H9 (cell line): Measurements from ENCODE around the gene UQCRC2. TPM values are rescaled to one million over a fixed set of nuclear protein-coding genes. Genes with fewer than 3 reads are reported as not detected.

Source experiments
- DNase-seq: peaks from one replicate; pipeline ENCODE4 v3.0.0-alpha.2; 2017
- H2AFZ ChIP-seq: one replicate; pipeline ENCODE4 v1.6.1; 2013; ENCODE audit warnings: mild to moderate bottlenecking, low read length, control low read depth, moderate library complexity
- H2AK5ac ChIP-seq: 2 replicates; pipeline ENCODE4 v1.6.1; 2013; ENCODE audit warnings: low read length, control low read depth, mixed read lengths; ENCODE audit not compliant: insufficient read length
- H2BK120ac ChIP-seq: one replicate; pipeline ENCODE4 v1.6.1; 2013; ENCODE audit warnings: low read depth, mild to moderate bottlenecking, low read length, control low read depth, inconsistent platforms; ENCODE audit not compliant: poor library complexity, severe bottlenecking
- H2BK12ac ChIP-seq: 2 replicates; pipeline ENCODE4 v1.6.1; 2013; ENCODE audit warnings: low read length, control low read depth, mixed read lengths, low read depth; ENCODE audit not compliant: insufficient read length
- H2BK15ac ChIP-seq: 2 replicates; pipeline ENCODE4 v1.6.1; 2013; ENCODE audit warnings: low read depth, low read length, control low read depth
- H2BK20ac ChIP-seq: one replicate; pipeline ENCODE4 v1.6.1; 2013; ENCODE audit warnings: low read depth, mild to moderate bottlenecking, low read length, control low read depth, inconsistent platforms; ENCODE audit not compliant: poor library complexity, severe bottlenecking
- H2BK5ac ChIP-seq: 2 replicates; pipeline ENCODE4 v1.6.1; 2013; ENCODE audit warnings: low read length, control low read depth, mixed read lengths; ENCODE audit not compliant: insufficient read length
- H3K14ac ChIP-seq: 2 replicates; pipeline ENCODE4 v1.6.1; 2013; ENCODE audit warnings: low read length, control low read depth; ENCODE audit not compliant: insufficient read depth
- H3K18ac ChIP-seq: 2 replicates; pipeline ENCODE4 v1.6.1; 2013; ENCODE audit warnings: low read depth, mild to moderate bottlenecking, mixed read lengths, low read length, control low read depth; ENCODE audit not compliant: insufficient read length
- H3K23ac ChIP-seq: 2 replicates; pipeline ENCODE4 v1.6.1; 2013; ENCODE audit warnings: low read length, control low read depth, mixed read lengths, low read depth; ENCODE audit not compliant: insufficient read length
- H3K23me2 ChIP-seq: 2 replicates; pipeline ENCODE4 v1.6.1; 2013; ENCODE audit warnings: low read depth, mild to moderate bottlenecking, mixed read lengths, low read length, control low read depth; ENCODE audit not compliant: insufficient read length, poor library complexity, severe bottlenecking
- H3K27ac ChIP-seq: 2 replicates; pipeline ENCODE4 v1.5.1; 2013; ENCODE audit warnings: low read length, control low read depth, mixed read lengths, low read depth; ENCODE audit not compliant: insufficient read length
- H3K27me3 ChIP-seq: 2 replicates; pipeline ENCODE4 v1.6.1; 2013; ENCODE audit warnings: low read length, control low read depth, inconsistent platforms; ENCODE audit not compliant: insufficient read depth
- H3K4ac ChIP-seq: 2 replicates; pipeline ENCODE4 v1.6.1; 2013; ENCODE audit warnings: low read depth, mild to moderate bottlenecking, control low read depth, inconsistent platforms, low read length, moderate library complexity
- H3K4me1 ChIP-seq: 2 replicates; pipeline ENCODE4 v1.6.1; 2013; ENCODE audit warnings: low read length, control low read depth, inconsistent platforms; ENCODE audit not compliant: insufficient read depth
- H3K4me2 ChIP-seq: 2 replicates; pipeline ENCODE4 v1.6.1; 2013; ENCODE audit warnings: low read length, control low read depth, mixed read lengths; ENCODE audit not compliant: insufficient read length, insufficient read depth
- H3K56ac ChIP-seq: 2 replicates; pipeline ENCODE4 v1.6.1; 2013; ENCODE audit warnings: low read depth, mild to moderate bottlenecking, mixed read lengths, low read length, control low read depth; ENCODE audit not compliant: insufficient read length
- H3K79me1 ChIP-seq: 2 replicates; pipeline ENCODE4 v1.6.1; 2013; ENCODE audit warnings: low read depth, mild to moderate bottlenecking, moderate library complexity, low read length, control low read depth, inconsistent platforms; ENCODE audit not compliant: insufficient read depth, poor library complexity, severe bottlenecking
- H3K79me2 ChIP-seq: 2 replicates; pipeline ENCODE4 v1.6.1; 2013; ENCODE audit warnings: low read length, control low read depth, inconsistent platforms; ENCODE audit not compliant: insufficient read depth
- H3K9ac ChIP-seq: 2 replicates; pipeline ENCODE4 v1.6.1; 2013; ENCODE audit warnings: low read length, control low read depth, mixed read lengths; ENCODE audit not compliant: insufficient read length; ENCODE audit errors: extremely low read depth
- H3K9me3 ChIP-seq: one replicate; pipeline ENCODE4 v1.6.1; 2013; ENCODE audit warnings: low read depth, low read length, inconsistent platforms; ENCODE audit not compliant: control insufficient read depth
- H3T11ph ChIP-seq: one replicate; pipeline ENCODE4 v1.6.1; 2013; ENCODE audit warnings: mild to moderate bottlenecking, low read length, control low read depth, inconsistent platforms
- H4K20me1 ChIP-seq: one replicate; pipeline ENCODE4 v1.6.1; 2013; ENCODE audit not compliant: control insufficient read depth, insufficient read length, insufficient read depth
- H4K5ac ChIP-seq: 2 replicates; pipeline ENCODE4 v1.6.1; 2013; ENCODE audit warnings: low read depth, mild to moderate bottlenecking, mixed read lengths, low read length, control low read depth; ENCODE audit not compliant: insufficient read length
- H4K8ac ChIP-seq: replicated peaks from 2 replicates; pipeline ENCODE4 v1.6.1; 2013; ENCODE audit warnings: low read length, control low read depth, mixed read lengths, low read depth; ENCODE audit not compliant: insufficient read length
- H4K91ac ChIP-seq: 2 replicates; pipeline ENCODE4 v1.6.1; 2013; ENCODE audit warnings: low read depth, mild to moderate bottlenecking, moderate library complexity, mixed read lengths, low read length, control low read depth; ENCODE audit not compliant: insufficient read length
- H3K27ac Mint-ChIP-seq, 3 experiments: 2 replicates in 2 of 3; 3 replicates in 1 of 3; pipeline ENCODE4 v1.8.0; 2020 to 2021; ENCODE audit warnings: mixed read lengths in 3 of 3, mild to moderate bottlenecking in 1 of 3, moderate library complexity in 1 of 3
- H3K27me3 Mint-ChIP-seq: 2 replicates; pipeline ENCODE4 v1.8.0; 2021; ENCODE audit warnings: low read depth, mild to moderate bottlenecking, moderate library complexity, mixed read lengths
- H3K36me3 Mint-ChIP-seq, 3 experiments: 2 replicates in 2 of 3; 3 replicates in 1 of 3; pipeline ENCODE4 v1.8.0; 2020 to 2021; ENCODE audit warnings: low read depth in 3 of 3, mixed read lengths in 3 of 3; ENCODE audit not compliant: insufficient read depth in 1 of 3
- H3K4me1 Mint-ChIP-seq, 2 experiments: 2 replicates each; pipeline ENCODE4 v1.8.0; 2020; ENCODE audit warnings: mixed read lengths in 2 of 2
- H3K4me3 Mint-ChIP-seq, 2 experiments: 2 replicates in 1 of 2; 3 replicates in 1 of 2; pipeline ENCODE4 v1.8.0; 2020 to 2021; ENCODE audit warnings: mild to moderate bottlenecking in 2 of 2, mixed read lengths in 2 of 2, moderate library complexity in 1 of 2
- H3K9me3 Mint-ChIP-seq, 2 experiments: 2 replicates in 1 of 2; 3 replicates in 1 of 2; pipeline ENCODE4 v1.8.0; 2020; ENCODE audit warnings: mild to moderate bottlenecking in 2 of 2, mixed read lengths in 2 of 2, moderate library complexity in 1 of 2
- CTCF ChIP-seq: fragments of 200-600 bp; sonication (generic); conservative IDR thresholded peaks from 3 replicates; pipeline ENCODE4 v1.8.0; 2021; ENCODE audit warnings: antibody characterized with exemption, mild to moderate bottlenecking
- WGBS: extraction: QIAGEN DNeasy Blood & Tissue Kit; methylation state at CpG from one replicate; pipeline ENCODE4 v1.1.7; 2013; ENCODE audit warnings: missing lambda C conversion rate, low lambda C conversion rate, mixed read lengths; ENCODE audit not compliant: insufficient read length; ENCODE audit errors: extremely low coverage; 5-methylcytosine and 5-hydroxymethylcytosine counted together
- total RNA-seq: library from RNA; stranded (reverse); gene quantifications from 2 replicates; pipeline ENCODE4 v1.2.1, GENCODE V29; 2021

The UQCRC2 gene
- total RNA-seq, 1 experiment from 2014 or later, result 228 TPM

GRCh38 chr16:21963887-21964286 lies 10.7 kb downstream of the UQCRC2 start:
- Histone ChIP-seq H3K9me3 (no peaks in the 10 kb centered on the region), H4K8ac (no peak overlapping the region), H3K23ac (no peak overlapping the region), H3K14ac (no peak overlapping the region), H2BK20ac (no peak overlapping the region), H3K4me2 (no peak overlapping the region), H3K23me2 (no peaks in the 10 kb centered on the region), H4K5ac (no peak overlapping the region), H2BK5ac (no peak overlapping the region), H3T11ph (no peak overlapping the region), H4K91ac (no peak overlapping the region), H3K4ac (no peak overlapping the region), H2BK120ac (no peak overlapping the region), H2BK15ac (no peak overlapping the region), H3K9ac (no peak overlapping the region), H2BK12ac (no peak overlapping the region), H3K4me1 (no peaks in the 10 kb centered on the region), H3K79me2 (no peaks in the 10 kb centered on the region), H4K20me1 (no peaks in the 10 kb centered on the region), H3K18ac (no peak overlapping the region), H3K27ac (no peak overlapping the region), H3K56ac (no peak overlapping the region), H2AK5ac (no peak overlapping the region), H2AFZ (no peak overlapping the region), H3K27me3 (no peaks in the 10 kb centered on the region), H3K79me1 (no peaks in the 10 kb centered on the region)
- Mint-ChIP-seq H3K36me3 (peaks cover 43 to 87% (median 80%) of the 10 kb centered on the region in 3 experiments; a peak in 6 of 7 replicates), H3K4me1 (no peaks in the 10 kb centered on the region), H3K4me3 (no peak overlapping the region), H3K27ac (no peak overlapping the region), H3K27me3 (no peaks in the 10 kb centered on the region), H3K9me3 (no peaks in the 10 kb centered on the region)
- no CpG with 5 or more reads among the region's 3 CpGs for WGBS
- DNase-seq, result no peak
- TF ChIP-seq CTCF, result no peak
